ENCODE results near the gene PPP1R9A.

The PPP1R9A gene

DNA sequence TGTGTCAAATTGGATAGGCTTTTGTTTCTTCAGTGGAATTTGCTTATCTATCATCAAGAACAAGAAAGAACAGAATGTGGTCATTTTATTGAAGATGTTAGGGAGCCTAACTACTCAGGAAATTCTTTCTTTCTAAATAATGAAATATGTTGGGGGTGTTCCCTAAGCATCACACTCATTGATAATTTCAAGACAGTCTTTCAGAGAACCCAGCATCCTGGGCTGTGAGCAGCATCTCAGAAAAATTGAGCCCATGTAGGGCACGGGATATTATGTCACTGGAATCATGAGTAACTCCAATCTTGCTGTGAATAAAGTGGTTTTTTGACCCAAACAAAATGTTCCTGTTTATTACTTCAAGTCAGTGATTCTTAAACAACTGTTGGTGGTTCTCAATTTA lies 389.6 kb downstream of the PPP1R9A start:
- H2BK120ac ChIP-seq (ENCODE audit: low read depth, low read length): no peak overlapping the region
- H2AFZ ChIP-seq (ENCODE audit: low read length): no peak overlapping the region
- no peak overlapping the region for H3K4me3 ChIP-seq (ENCODE audit: low read length in 2 of 2)
- H2BK12ac ChIP-seq (ENCODE audit: low read length): no peak overlapping the region
- H4K91ac ChIP-seq (ENCODE audit: low read depth, low read length, poor library complexity): no peak overlapping the region
- no peak overlapping the region for H3K4me2 ChIP-seq (ENCODE audit: insufficient read depth, low read length, poor library complexity, severe bottlenecking)
- no peak overlapping the region for H3K23ac ChIP-seq (ENCODE audit: low read depth, low read length, poor library complexity)
- H3K14ac ChIP-seq (ENCODE audit: low read length): no peak overlapping the region
- no peak overlapping the region for H3K9ac ChIP-seq (ENCODE audit: low read depth, low read length, poor library complexity)
- no peaks in the 10 kb centered on the region for H3K79me1 ChIP-seq (ENCODE audit: low read depth, low read length)
- H4K8ac ChIP-seq (ENCODE audit: low read depth, low read length): no peak overlapping the region
- H3K18ac ChIP-seq (ENCODE audit: low read length): no peak overlapping the region
- no peak overlapping the region for H3K27ac ChIP-seq (replicated peaks; ENCODE audit: low read length)
- no CpG with 5 or more reads among the region's 1 CpG for WGBS, 2 donors (ENCODE audit: extremely low coverage in 2 of 2, insufficient read length in 2 of 2, insufficient replicate concordance in 1 of 2)
- no peaks in the 10 kb centered on the region for H3K4me1 ChIP-seq (ENCODE audit: control insufficient read depth in 2 of 2, insufficient read depth in 1 of 2, low read depth in 1 of 2, low read length in 2 of 2)
- no peaks in the 10 kb centered on the region for H3K27me3 ChIP-seq (ENCODE audit: control insufficient read depth in 3 of 3, insufficient read depth in 3 of 3, low read depth in 1 of 3, low read length in 3 of 3)
- DNase-seq (ENCODE audit: low spot score): no peak
- H2BK5ac ChIP-seq (ENCODE audit: low read length): no peak overlapping the region
- H2AK5ac ChIP-seq (ENCODE audit: low read depth, low read length): no peak overlapping the region
- no peak overlapping the region for H2BK15ac ChIP-seq (ENCODE audit: low read length)
- no peaks in the 10 kb centered on the region for H3K9me3 ChIP-seq (replicated peaks in 1 of 2; ENCODE audit: control insufficient read depth in 2 of 2, insufficient read depth in 1 of 2, low read depth in 1 of 2, low read length in 2 of 2)
- H3K4ac ChIP-seq (ENCODE audit: low read length): no peak overlapping the region
- no peaks in the 10 kb centered on the region for H3K36me3 ChIP-seq (replicated peaks in 1 of 2; ENCODE audit: control insufficient read depth in 2 of 2, insufficient read depth in 2 of 2, low read length in 2 of 2)

- no peak overlapping the region for H3K27ac ChIP-seq (replicated peaks; ENCODE audit: low read length)
- H2AK5ac ChIP-seq (ENCODE audit: low read depth, low read length): no peak overlapping the region
- no peak overlapping the region for H2AFZ ChIP-seq (ENCODE audit: low read length)
- H3K9me3 ChIP-seq (replicated peaks in 1 of 2; ENCODE audit: control insufficient read depth in 2 of 2, insufficient read depth in 1 of 2, low read depth in 1 of 2, low read length in 2 of 2): no peaks in the 10 kb centered on the region
- H3K4me1 ChIP-seq (ENCODE audit: control insufficient read depth in 2 of 2, insufficient read depth in 1 of 2, low read depth in 1 of 2, low read length in 2 of 2): peaks cover 0 to 1% of the 10 kb centered on the region in 2 donors
- H3K4ac ChIP-seq (ENCODE audit: low read length): no peak overlapping the region
- H3K9ac ChIP-seq (ENCODE audit: low read depth, low read length, poor library complexity): no peak overlapping the region
- no peak for DNase-seq (ENCODE audit: low spot score)
- H4K8ac ChIP-seq (ENCODE audit: low read depth, low read length): no peak overlapping the region
- H3K23ac ChIP-seq (ENCODE audit: low read depth, low read length, poor library complexity): no peak overlapping the region
- H3K4me3 ChIP-seq (ENCODE audit: low read length in 2 of 2): no peak overlapping the region
- no peak overlapping the region for H4K91ac ChIP-seq (ENCODE audit: low read depth, low read length, poor library complexity)
- H3K36me3 ChIP-seq (replicated peaks in 1 of 2; ENCODE audit: control insufficient read depth in 2 of 2, insufficient read depth in 2 of 2, low read length in 2 of 2): no peaks in the 10 kb centered on the region
- no peak overlapping the region for H2BK5ac ChIP-seq (ENCODE audit: low read length)
- no peak overlapping the region for H2BK120ac ChIP-seq (ENCODE audit: low read depth, low read length)
- no peaks in the 10 kb centered on the region for H3K79me1 ChIP-seq (ENCODE audit: low read depth, low read length)
- H2BK12ac ChIP-seq (ENCODE audit: low read length): no peak overlapping the region
- H3K14ac ChIP-seq (ENCODE audit: low read length): no peak overlapping the region
- no peak overlapping the region for H3K4me2 ChIP-seq (ENCODE audit: insufficient read depth, low read length, poor library complexity, severe bottlenecking)
- WGBS, 2 donors (ENCODE audit: extremely low coverage in 2 of 2, insufficient read length in 2 of 2, insufficient replicate concordance in 1 of 2): no CpG with 5 or more reads among the region's 3 CpGs
- H3K18ac ChIP-seq (ENCODE audit: low read length): no peak overlapping the region
- H3K27me3 ChIP-seq (ENCODE audit: control insufficient read depth in 3 of 3, insufficient read depth in 3 of 3, low read depth in 1 of 3, low read length in 3 of 3): no peaks in the 10 kb centered on the region
- H2BK15ac ChIP-seq (ENCODE audit: low read length): no peak overlapping the region
These were observed 390.7 kb downstream of the PPP1R9A start for GRCh38 chr7:95298091-95298490.

- no peak for DNase-seq (ENCODE audit: low spot score)
- Histone ChIP-seq H4K8ac (ENCODE audit: low read depth, low read length) (no peak overlapping the region), H2BK12ac (ENCODE audit: low read length) (no peak overlapping the region), H3K9ac (ENCODE audit: low read depth, low read length, poor library complexity) (no peak overlapping the region), H2BK15ac (ENCODE audit: low read length) (no peak overlapping the region), H4K91ac (ENCODE audit: low read depth, low read length, poor library complexity) (no peak overlapping the region), H3K4me1 (ENCODE audit: control insufficient read depth in 2 of 2, insufficient read depth in 1 of 2, low read depth in 1 of 2, low read length in 2 of 2) (peaks cover 4 to 10% of the 10 kb centered on the region in 2 donors), H2BK120ac (ENCODE audit: low read depth, low read length) (no peak overlapping the region), H3K36me3 (replicated peaks in 1 of 2; ENCODE audit: control insufficient read depth in 2 of 2, insufficient read depth in 2 of 2, low read length in 2 of 2) (no peaks in the 10 kb centered on the region), H3K18ac (ENCODE audit: low read length) (peak overlapping the region; percentile 4), H3K9me3 (replicated peaks in 1 of 2; ENCODE audit: control insufficient read depth in 2 of 2, insufficient read depth in 1 of 2, low read depth in 1 of 2, low read length in 2 of 2) (no peaks in the 10 kb centered on the region), H3K27me3 (ENCODE audit: control insufficient read depth in 3 of 3, insufficient read depth in 3 of 3, low read depth in 1 of 3, low read length in 3 of 3) (no peaks in the 10 kb centered on the region), H3K79me1 (ENCODE audit: low read depth, low read length) (no peaks in the 10 kb centered on the region), H2AK5ac (ENCODE audit: low read depth, low read length) (no peak overlapping the region), H3K4me2 (ENCODE audit: insufficient read depth, low read length, poor library complexity, severe bottlenecking) (no peak overlapping the region), H3K23ac (ENCODE audit: low read depth, low read length, poor library complexity) (no peak overlapping the region), H2AFZ (ENCODE audit: low read length) (peak overlapping the region; percentile 6), H2BK5ac (ENCODE audit: low read length) (no peak overlapping the region), H3K4me3 (ENCODE audit: low read length in 2 of 2) (no peak overlapping the region), H3K4ac (ENCODE audit: low read length) (no peak overlapping the region), H3K14ac (ENCODE audit: low read length) (no peak overlapping the region), H3K27ac (replicated peaks; ENCODE audit: low read length) (no peak overlapping the region)
- WGBS, 2 donors (ENCODE audit: extremely low coverage in 2 of 2, insufficient read length in 2 of 2, insufficient replicate concordance in 1 of 2): no CpG with 5 or more reads among the region's 9 CpGs
These were observed 395.9 kb downstream of the PPP1R9A start for GRCh38 chr7:95303013-95303905.

DNA sequence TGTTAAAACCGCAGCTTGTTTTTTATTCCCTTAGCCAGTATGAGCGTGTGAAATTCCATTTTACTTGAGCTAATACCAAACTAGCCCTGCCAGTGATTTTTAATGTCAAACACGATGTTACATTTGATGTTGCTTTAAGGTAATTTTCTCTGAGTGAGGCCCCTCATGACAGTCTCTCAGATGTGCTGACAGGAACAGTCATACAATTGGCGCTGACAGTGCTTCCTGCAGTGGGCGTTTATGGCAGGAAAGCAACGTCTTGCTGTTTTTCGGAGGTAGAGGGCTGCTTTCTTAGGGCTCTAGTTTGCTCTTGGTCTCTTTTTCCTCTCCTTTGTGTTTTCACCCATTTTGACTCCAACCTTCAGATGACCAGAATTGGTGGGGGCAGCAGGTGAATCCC lies 397.6 kb downstream of the PPP1R9A start:
- Histone ChIP-seq H3K4ac (ENCODE audit: low read length) (no peak overlapping the region), H2BK120ac (ENCODE audit: low read depth, low read length) (no peak overlapping the region), H3K27me3 (ENCODE audit: control insufficient read depth in 3 of 3, insufficient read depth in 3 of 3, low read depth in 1 of 3, low read length in 3 of 3) (no peaks in the 10 kb centered on the region), H2AK5ac (ENCODE audit: low read depth, low read length) (no peak overlapping the region), H2BK5ac (ENCODE audit: low read length) (no peak overlapping the region), H3K4me2 (ENCODE audit: insufficient read depth, low read length, poor library complexity, severe bottlenecking) (no peak overlapping the region), H3K9ac (ENCODE audit: low read depth, low read length, poor library complexity) (no peak overlapping the region), H3K4me3 (ENCODE audit: low read length in 2 of 2) (no peak overlapping the region), H3K18ac (ENCODE audit: low read length) (no peak overlapping the region), H3K9me3 (replicated peaks in 1 of 2; ENCODE audit: control insufficient read depth in 2 of 2, insufficient read depth in 1 of 2, low read depth in 1 of 2, low read length in 2 of 2) (no peaks in the 10 kb centered on the region), H3K14ac (ENCODE audit: low read length) (no peak overlapping the region), H2AFZ (ENCODE audit: low read length) (peak overlapping the region; percentile 37), H4K8ac (ENCODE audit: low read depth, low read length) (no peak overlapping the region), H3K23ac (ENCODE audit: low read depth, low read length, poor library complexity) (no peak overlapping the region), H3K4me1 (ENCODE audit: control insufficient read depth in 2 of 2, insufficient read depth in 1 of 2, low read depth in 1 of 2, low read length in 2 of 2) (peaks cover 12 to 13% of the 10 kb centered on the region in 2 donors), H2BK15ac (ENCODE audit: low read length) (no peak overlapping the region), H3K27ac (replicated peaks; ENCODE audit: low read length) (no peak overlapping the region), H2BK12ac (ENCODE audit: low read length) (no peak overlapping the region), H3K79me1 (ENCODE audit: low read depth, low read length) (no peaks in the 10 kb centered on the region), H3K36me3 (replicated peaks in 1 of 2; ENCODE audit: control insufficient read depth in 2 of 2, insufficient read depth in 2 of 2, low read length in 2 of 2) (no peaks in the 10 kb centered on the region), H4K91ac (ENCODE audit: low read depth, low read length, poor library complexity) (no peak overlapping the region)
- DNase-seq (ENCODE audit: low spot score): no peak
- no CpG with 5 or more reads among the region's 7 CpGs for WGBS, 2 donors (ENCODE audit: extremely low coverage in 2 of 2, insufficient read length in 2 of 2, insufficient replicate concordance in 1 of 2)
